Neural cell (in vitro differentiated cells): ENCODE measurements around the gene GFOD2. TPM values are rescaled to one million over a fixed set of nuclear protein-coding genes. Genes with fewer than 3 reads are reported as not detected.

Source experiments
- H2AFZ ChIP-seq: fragments of 200-600, 300-800 bp; sonication (generic), shearing (Covaris generic); 2 replicates; pipeline ENCODE4 v1.6.0; 2014; ENCODE audit warnings: low read depth, mild to moderate bottlenecking, antibody characterized with exemption, low read length, moderate library complexity
- H3F3A ChIP-seq: fragments of 200-600 bp; shearing (Covaris generic); 2 replicates; pipeline ENCODE4 v1.6.1; 2016; ENCODE audit warnings: mild to moderate bottlenecking, moderate library complexity, mixed read lengths, antibody characterized with exemption, low read length; ENCODE audit not compliant: insufficient read depth, poor library complexity, severe bottlenecking
- H3K27ac ChIP-seq: fragments of 200-600, 300-800 bp; sonication (generic), shearing (Covaris generic); 2 replicates; pipeline ENCODE4 v1.5.1; 2014; ENCODE audit warnings: mild to moderate bottlenecking, low read length, moderate library complexity
- H3K27me3 ChIP-seq: fragments of 300-800, 200-600 bp; sonication (generic), shearing (Covaris generic); 2 replicates; pipeline ENCODE4 v1.6.0; 2014; ENCODE audit warnings: mild to moderate bottlenecking, low read depth, low read length, moderate library complexity; ENCODE audit not compliant: insufficient read depth
- H3K36me3 ChIP-seq: fragments of 300-800, 200-600 bp; sonication (generic), shearing (Covaris generic); 2 replicates; pipeline ENCODE4 v1.5.1; 2014; ENCODE audit warnings: mild to moderate bottlenecking, antibody characterized with exemption, low read length, moderate library complexity; ENCODE audit not compliant: insufficient read depth
- H3K4me2 ChIP-seq: fragments of 300-800, 200-600 bp; sonication (generic), shearing (Covaris generic); 2 replicates; pipeline ENCODE4 v1.6.0; 2014; ENCODE audit warnings: mild to moderate bottlenecking, low read length
- H3K4me3 ChIP-seq: fragments of 300-800, 200-600 bp; sonication (generic), shearing (Covaris generic); 2 replicates; pipeline ENCODE4 v1.5.1; 2014; ENCODE audit warnings: mild to moderate bottlenecking, low read length, moderate library complexity
- H3K79me2 ChIP-seq: fragments of 200-600 bp; shearing (Covaris generic); replicated peaks from 2 replicates; pipeline ENCODE4 v1.6.0; 2014; ENCODE audit warnings: mild to moderate bottlenecking, low read length, moderate library complexity; ENCODE audit not compliant: insufficient read depth
- H3K9ac ChIP-seq: fragments of 300-800, 200-600 bp; sonication (generic), shearing (Covaris generic); 2 replicates; pipeline ENCODE4 v1.6.1; 2016; ENCODE audit warnings: mild to moderate bottlenecking, low read length, mixed read lengths
- H3K9me2 ChIP-seq: fragments of 200-600 bp; shearing (Covaris generic); 2 replicates; pipeline ENCODE4 v1.6.1; 2016; ENCODE audit warnings: mild to moderate bottlenecking, low read length, mixed read lengths; ENCODE audit not compliant: insufficient read depth
- H3K9me3 ChIP-seq: fragments of 200-600, 300-800 bp; sonication (generic), shearing (Covaris generic); 2 replicates; pipeline ENCODE4 v1.6.1; 2016; ENCODE audit warnings: mild to moderate bottlenecking, mixed run types, low read length, moderate library complexity, mixed read lengths
- H4K20me1 ChIP-seq: fragments of 200-600 bp; shearing (Covaris generic); 2 replicates; pipeline ENCODE4 v1.6.1; 2016; ENCODE audit warnings: mild to moderate bottlenecking, mixed run types; ENCODE audit not compliant: insufficient read depth
- EP300 ChIP-seq: fragments of 450-650 bp; conservative IDR thresholded peaks from 2 replicates; pipeline ENCODE4 v1.6.1; 2014; ENCODE audit warnings: antibody characterized with exemption, mild to moderate bottlenecking, moderate library complexity; ENCODE audit not compliant: poor library complexity, severe bottlenecking
- EZH2 ChIP-seq: fragments of 200-600, 300-800 bp; shearing (Covaris generic), sonication (generic); IDR thresholded peaks from 2 replicates; pipeline ENCODE4 v1.6.1; 2014; ENCODE audit warnings: antibody characterized with exemption, low read length, borderline replicate concordance, mild to moderate bottlenecking; ENCODE audit not compliant: insufficient read depth, poor library complexity, severe bottlenecking
- MXI1 ChIP-seq: fragments of 450-650 bp; conservative IDR thresholded peaks from 2 replicates; pipeline ENCODE4 v1.6.1; 2014; ENCODE audit warnings: antibody characterized with exemption, mild to moderate bottlenecking; ENCODE audit not compliant: poor library complexity, severe bottlenecking
- POLR2AphosphoS5 ChIP-seq: IDR thresholded peaks from 2 replicates; pipeline ENCODE4 v1.6.1; 2012
- RAD21 ChIP-seq: fragments of 450-650 bp; conservative IDR thresholded peaks from 2 replicates; pipeline ENCODE4 v1.6.1; 2014; ENCODE audit warnings: antibody characterized with exemption, mild to moderate bottlenecking, moderate library complexity
- SMC3 ChIP-seq: fragments of 450-650 bp; conservative IDR thresholded peaks from 2 replicates; pipeline ENCODE4 v1.6.1; 2014; ENCODE audit warnings: antibody characterized with exemption, mild to moderate bottlenecking, moderate library complexity; ENCODE audit not compliant: poor library complexity
- TAF1 ChIP-seq: IDR thresholded peaks from 2 replicates; pipeline ENCODE4 v1.6.1; 2012; ENCODE audit warnings: low read depth
- polyA plus RNA-seq: library from polyadenylated mRNA; depleted of rRNA; stranded (reverse); fragments of >200 nt; gene quantifications from 2 replicates; pipeline ENCODE4 v1.2.3, GENCODE V29; 2014
- TF ChIP-seq, protein P1 (sequence below): IDR thresholded peaks from 2 replicates; pipeline ENCODE4 v1.6.1; 2012; ENCODE audit warnings: borderline replicate concordance
- TF ChIP-seq, protein P2 (sequence below): fragments of 450-650 bp; IDR thresholded peaks from 2 replicates; pipeline ENCODE4 v1.5.1; 2014; ENCODE audit warnings: antibody characterized with exemption, mild to moderate bottlenecking, moderate library complexity; ENCODE audit not compliant: poor library complexity, severe bottlenecking

GFOD2 gene
- polyA plus RNA-seq, 1 donor from 2014 or later, result 88.4 TPM

DNA sequence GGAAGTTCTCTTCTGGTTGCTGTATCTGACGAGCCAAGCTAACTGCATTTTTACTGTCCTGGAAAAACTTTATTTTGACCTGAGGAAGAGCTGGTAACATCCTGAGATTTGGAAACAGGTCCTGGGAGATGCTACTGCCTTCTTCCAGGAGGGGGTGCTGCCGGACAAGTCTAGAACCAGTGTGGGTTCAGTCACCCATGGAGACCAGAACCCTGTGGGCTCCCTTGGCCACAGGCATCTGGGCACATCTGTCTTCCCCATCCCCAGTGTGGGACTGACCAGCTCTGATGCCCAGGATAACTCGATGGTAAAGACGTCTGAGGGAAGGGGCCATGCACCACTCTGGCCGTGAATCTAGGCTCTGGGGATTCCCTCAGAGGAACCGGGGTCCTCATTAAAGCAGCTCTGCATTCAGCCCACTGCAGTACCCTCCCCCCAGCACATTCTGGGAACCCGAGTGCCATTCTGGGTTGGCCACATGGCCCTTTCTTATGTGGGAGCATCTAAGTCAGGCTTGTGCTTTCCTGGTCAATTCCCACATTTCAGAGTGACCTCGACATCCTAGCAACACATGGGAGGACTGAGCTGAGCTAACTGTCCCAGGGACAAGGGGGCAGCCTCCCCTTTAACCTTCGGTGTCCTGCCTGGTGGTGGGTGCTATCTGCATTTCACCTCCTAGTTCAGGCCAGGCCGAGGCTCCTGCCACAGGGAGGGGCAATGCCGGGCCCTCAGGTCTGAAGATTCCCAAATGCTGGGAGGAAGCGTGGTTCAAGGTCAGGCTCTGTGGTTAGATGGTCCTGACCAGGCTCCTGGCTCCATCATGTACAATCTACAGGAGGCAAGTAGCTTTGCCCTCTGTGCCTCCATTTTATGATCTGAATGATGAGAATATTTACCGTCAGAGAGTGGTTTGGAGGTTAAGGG is 46.1 kb downstream of the GFOD2 start:
- Histone ChIP-seq H3K4me3 (no peak overlapping the region), H3K9me2 (no peaks in the 10 kb centered on the region), H3K36me3 (no peaks in the 10 kb centered on the region), H3K27ac (no peak overlapping the region), H3F3A (no peaks in the 10 kb centered on the region), H4K20me1 (no peaks in the 10 kb centered on the region), H3K79me2 (no peaks in the 10 kb centered on the region), H3K4me2 (no peak overlapping the region), H2AFZ (no peak overlapping the region), H3K9ac (no peak overlapping the region), H3K27me3 (no peaks in the 10 kb centered on the region), H3K9me3 (no peaks in the 10 kb centered on the region)
- TF ChIP-seq RAD21, result peak; percentile 59
- TF ChIP-seq, protein P1, sequence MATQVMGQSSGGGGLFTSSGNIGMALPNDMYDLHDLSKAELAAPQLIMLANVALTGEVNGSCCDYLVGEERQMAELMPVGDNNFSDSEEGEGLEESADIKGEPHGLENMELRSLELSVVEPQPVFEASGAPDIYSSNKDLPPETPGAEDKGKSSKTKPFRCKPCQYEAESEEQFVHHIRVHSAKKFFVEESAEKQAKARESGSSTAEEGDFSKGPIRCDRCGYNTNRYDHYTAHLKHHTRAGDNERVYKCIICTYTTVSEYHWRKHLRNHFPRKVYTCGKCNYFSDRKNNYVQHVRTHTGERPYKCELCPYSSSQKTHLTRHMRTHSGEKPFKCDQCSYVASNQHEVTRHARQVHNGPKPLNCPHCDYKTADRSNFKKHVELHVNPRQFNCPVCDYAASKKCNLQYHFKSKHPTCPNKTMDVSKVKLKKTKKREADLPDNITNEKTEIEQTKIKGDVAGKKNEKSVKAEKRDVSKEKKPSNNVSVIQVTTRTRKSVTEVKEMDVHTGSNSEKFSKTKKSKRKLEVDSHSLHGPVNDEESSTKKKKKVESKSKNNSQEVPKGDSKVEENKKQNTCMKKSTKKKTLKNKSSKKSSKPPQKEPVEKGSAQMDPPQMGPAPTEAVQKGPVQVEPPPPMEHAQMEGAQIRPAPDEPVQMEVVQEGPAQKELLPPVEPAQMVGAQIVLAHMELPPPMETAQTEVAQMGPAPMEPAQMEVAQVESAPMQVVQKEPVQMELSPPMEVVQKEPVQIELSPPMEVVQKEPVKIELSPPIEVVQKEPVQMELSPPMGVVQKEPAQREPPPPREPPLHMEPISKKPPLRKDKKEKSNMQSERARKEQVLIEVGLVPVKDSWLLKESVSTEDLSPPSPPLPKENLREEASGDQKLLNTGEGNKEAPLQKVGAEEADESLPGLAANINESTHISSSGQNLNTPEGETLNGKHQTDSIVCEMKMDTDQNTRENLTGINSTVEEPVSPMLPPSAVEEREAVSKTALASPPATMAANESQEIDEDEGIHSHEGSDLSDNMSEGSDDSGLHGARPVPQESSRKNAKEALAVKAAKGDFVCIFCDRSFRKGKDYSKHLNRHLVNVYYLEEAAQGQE, result no peak
- TF ChIP-seq EZH2, result no peak
- TF ChIP-seq POLR2AphosphoS5, result no peak
- no peak for TF ChIP-seq EP300
- TF ChIP-seq, protein P2, sequence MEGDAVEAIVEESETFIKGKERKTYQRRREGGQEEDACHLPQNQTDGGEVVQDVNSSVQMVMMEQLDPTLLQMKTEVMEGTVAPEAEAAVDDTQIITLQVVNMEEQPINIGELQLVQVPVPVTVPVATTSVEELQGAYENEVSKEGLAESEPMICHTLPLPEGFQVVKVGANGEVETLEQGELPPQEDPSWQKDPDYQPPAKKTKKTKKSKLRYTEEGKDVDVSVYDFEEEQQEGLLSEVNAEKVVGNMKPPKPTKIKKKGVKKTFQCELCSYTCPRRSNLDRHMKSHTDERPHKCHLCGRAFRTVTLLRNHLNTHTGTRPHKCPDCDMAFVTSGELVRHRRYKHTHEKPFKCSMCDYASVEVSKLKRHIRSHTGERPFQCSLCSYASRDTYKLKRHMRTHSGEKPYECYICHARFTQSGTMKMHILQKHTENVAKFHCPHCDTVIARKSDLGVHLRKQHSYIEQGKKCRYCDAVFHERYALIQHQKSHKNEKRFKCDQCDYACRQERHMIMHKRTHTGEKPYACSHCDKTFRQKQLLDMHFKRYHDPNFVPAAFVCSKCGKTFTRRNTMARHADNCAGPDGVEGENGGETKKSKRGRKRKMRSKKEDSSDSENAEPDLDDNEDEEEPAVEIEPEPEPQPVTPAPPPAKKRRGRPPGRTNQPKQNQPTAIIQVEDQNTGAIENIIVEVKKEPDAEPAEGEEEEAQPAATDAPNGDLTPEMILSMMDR, result peak; percentile 57
- TF ChIP-seq TAF1, result no peak
- peak; percentile 36 for TF ChIP-seq SMC3
- no peak for TF ChIP-seq MXI1

DNA sequence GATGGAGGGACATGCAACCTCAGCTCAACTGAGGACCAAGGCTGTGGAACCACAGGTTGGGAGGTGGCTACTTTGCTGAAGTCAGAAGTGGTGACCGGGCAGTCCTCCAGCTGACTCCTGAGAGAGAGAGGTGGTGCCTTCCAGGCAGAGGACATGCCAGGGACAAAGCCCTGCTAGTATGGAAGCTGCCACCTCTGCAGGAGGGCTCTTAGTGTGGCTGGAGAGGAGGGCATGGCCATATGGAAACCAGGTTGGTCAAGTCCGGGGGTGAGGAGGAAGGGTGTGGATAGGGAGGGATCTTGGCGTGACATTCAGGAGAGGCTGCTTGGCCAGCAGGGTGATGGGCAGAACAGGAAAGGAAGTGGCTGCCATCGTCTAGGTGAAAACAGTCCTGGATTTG is 46.8 kb downstream of the GFOD2 start:
- Histone ChIP-seq H3K9ac (no peak overlapping the region), H3K4me2 (no peak overlapping the region), H3K9me3 (no peaks in the 10 kb centered on the region), H3K27ac (no peak overlapping the region), H3K36me3 (no peaks in the 10 kb centered on the region), H3F3A (no peaks in the 10 kb centered on the region), H4K20me1 (no peaks in the 10 kb centered on the region), H3K27me3 (no peaks in the 10 kb centered on the region), H2AFZ (no peak overlapping the region), H3K79me2 (no peaks in the 10 kb centered on the region), H3K9me2 (no peaks in the 10 kb centered on the region), H3K4me3 (no peak overlapping the region)
- TF ChIP-seq TAF1 (no peak), EZH2 (no peak), SMC3 (no peak), POLR2AphosphoS5 (no peak), EP300 (no peak), MXI1 (no peak), RAD21 (no peak)
- TF ChIP-seq, protein P2, result no peak
- TF ChIP-seq, protein P1, result no peak
